ENCODE data around the gene MSI2.

MSI2 gene

GRCh38 chr17:57724026-57724728, 467.9 kb downstream of the MSI2 start:
- no peaks in the 10 kb centered on the region for H3K36me3 ChIP-seq (ENCODE audit: control insufficient read depth, low read length)
- no peaks in the 10 kb centered on the region for H3F3A ChIP-seq (ENCODE audit: control insufficient read depth, insufficient read depth)
- peaks cover 8% of the 10 kb centered on the region; the same call in 1 of the 2 replicates for H3K27me3 ChIP-seq (ENCODE audit: control insufficient read depth, low read length)
- H3K27ac ChIP-seq (ENCODE audit: low read depth, low read length), result no peak overlapping the region
- no peaks in the 10 kb centered on the region for H4K20me1 ChIP-seq (ENCODE audit: control insufficient read depth, insufficient read depth, low read depth, low read length)
- H3K4me3 ChIP-seq (ENCODE audit: low read length), result no peak overlapping the region
- no peaks in the 10 kb centered on the region for H3K9me2 ChIP-seq (replicated peaks; ENCODE audit: control insufficient read depth, low read length)
- TF ChIP-seq EZH2phosphoT487 (IDR thresholded peaks at IDR 0.05; ENCODE audit: borderline replicate concordance, low read length) (no peak), CTCF (IDR thresholded peaks at IDR 0.05; ENCODE audit: low read depth, low read length, poor library complexity, severe bottlenecking) (no peak)
- H3K4me1 ChIP-seq (ENCODE audit: control insufficient read depth, low read length), result peaks cover 14% of the 10 kb centered on the region
- no peaks in the 10 kb centered on the region for H3K79me2 ChIP-seq (ENCODE audit: control insufficient read depth, low read length)
- H3K4me2 ChIP-seq (ENCODE audit: low read length), result peak overlapping the region; percentile 43
- H3K9me3 ChIP-seq (ENCODE audit: control insufficient read depth, insufficient read depth, low read length), result no peaks in the 10 kb centered on the region

- Histone ChIP-seq H3K36me3 (ENCODE audit: control insufficient read depth, low read length) (no peaks in the 10 kb centered on the region), H3F3A (ENCODE audit: control insufficient read depth, insufficient read depth) (no peaks in the 10 kb centered on the region), H3K27me3 (ENCODE audit: control insufficient read depth, low read length) (peaks cover 8% of the 10 kb centered on the region; the same call in 1 of the 2 replicates), H4K20me1 (ENCODE audit: control insufficient read depth, insufficient read depth, low read depth, low read length) (no peaks in the 10 kb centered on the region), H3K4me2 (ENCODE audit: low read length) (no peak overlapping the region), H3K4me1 (ENCODE audit: control insufficient read depth, low read length) (peaks cover 14% of the 10 kb centered on the region), H3K9me2 (replicated peaks; ENCODE audit: control insufficient read depth, low read length) (no peaks in the 10 kb centered on the region), H3K4me3 (ENCODE audit: low read length) (no peak overlapping the region), H3K79me2 (ENCODE audit: control insufficient read depth, low read length) (no peaks in the 10 kb centered on the region), H3K27ac (ENCODE audit: low read depth, low read length) (no peak overlapping the region), H3K9me3 (ENCODE audit: control insufficient read depth, insufficient read depth, low read length) (no peaks in the 10 kb centered on the region)
- no peak for TF ChIP-seq CTCF (IDR thresholded peaks at IDR 0.05; ENCODE audit: low read depth, low read length, poor library complexity, severe bottlenecking)
- TF ChIP-seq EZH2phosphoT487 (IDR thresholded peaks at IDR 0.05; ENCODE audit: borderline replicate concordance, low read length), result no peak
These were observed 468.4 kb downstream of the MSI2 start for GRCh38 chr17:57724729-57725125.

GRCh38 chr17:57726213-57726790, 470.0 kb downstream of the MSI2 start:
- no peaks in the 10 kb centered on the region for H3F3A ChIP-seq (ENCODE audit: control insufficient read depth, insufficient read depth)
- H3K27me3 ChIP-seq (ENCODE audit: control insufficient read depth, low read length), result peaks cover 15% of the 10 kb centered on the region; the same call in 1 of the 2 replicates
- peaks cover 14% of the 10 kb centered on the region for H3K4me1 ChIP-seq (ENCODE audit: control insufficient read depth, low read length)
- no peak for TF ChIP-seq EZH2phosphoT487 (IDR thresholded peaks at IDR 0.05; ENCODE audit: borderline replicate concordance, low read length)
- no peak for TF ChIP-seq CTCF (IDR thresholded peaks at IDR 0.05; ENCODE audit: low read depth, low read length, poor library complexity, severe bottlenecking)
- no peaks in the 10 kb centered on the region for H3K36me3 ChIP-seq (ENCODE audit: control insufficient read depth, low read length)
- no peaks in the 10 kb centered on the region for H3K79me2 ChIP-seq (ENCODE audit: control insufficient read depth, low read length)
- no peaks in the 10 kb centered on the region for H4K20me1 ChIP-seq (ENCODE audit: control insufficient read depth, insufficient read depth, low read depth, low read length)
- no peak overlapping the region for H3K4me3 ChIP-seq (ENCODE audit: low read length)
- H3K4me2 ChIP-seq (ENCODE audit: low read length), result no peak overlapping the region
- H3K9me2 ChIP-seq (replicated peaks; ENCODE audit: control insufficient read depth, low read length), result no peaks in the 10 kb centered on the region
- no peaks in the 10 kb centered on the region for H3K9me3 ChIP-seq (ENCODE audit: control insufficient read depth, insufficient read depth, low read length)
- no peak overlapping the region for H3K27ac ChIP-seq (ENCODE audit: low read depth, low read length)

Measured in DOHH2 (cell line).